GM23248 (cell line): ENCODE data around the gene SFMBT2.

ENCODE experiments used
- EZH2 ChIP-seq: fragments of 200-600 bp; sonication (generic); IDR thresholded peaks from 2 replicates; pipeline ENCODE4 v1.6.1; 2018; ENCODE audit warnings: antibody characterized with exemption, mild to moderate bottlenecking; ENCODE audit not compliant: insufficient read depth, poor library complexity, severe bottlenecking
- EZH2phosphoT487 ChIP-seq: fragments of 200-600 bp; sonication (generic); IDR thresholded peaks from 2 replicates; pipeline ENCODE4 v1.6.1; 2018; ENCODE audit warnings: antibody characterized with exemption, moderate library complexity, mild to moderate bottlenecking, low read depth; ENCODE audit not compliant: insufficient read depth

DNA sequence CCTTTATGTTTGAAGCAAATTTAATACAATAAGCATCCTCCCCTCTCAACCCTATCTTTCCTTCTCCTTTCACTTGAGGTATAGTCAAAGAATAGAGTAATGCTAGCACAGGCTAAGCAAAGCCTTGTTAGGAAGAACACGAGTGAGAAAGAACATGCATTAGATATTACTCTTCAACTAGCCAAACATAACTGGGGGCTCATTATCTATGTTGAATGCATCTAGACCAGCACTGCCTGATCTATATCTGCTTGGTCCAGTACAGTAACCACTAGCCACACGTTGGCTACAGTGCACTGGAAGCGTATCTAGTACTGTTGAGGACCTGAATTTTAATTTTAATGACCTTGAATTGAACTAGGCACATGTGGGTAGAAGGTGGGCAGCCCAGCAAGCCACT is 21.0 kb downstream of the SFMBT2 start:
- no peak for TF ChIP-seq EZH2
- no peak for TF ChIP-seq EZH2phosphoT487
